ENCODE data around the gene CCDC97.
"Not testable (repeated sequence)": the region's sequence is repeated elsewhere in the genome, so short reads cannot be mapped to it uniquely, and the experiment has no call there.

CCDC97 gene

DNA sequence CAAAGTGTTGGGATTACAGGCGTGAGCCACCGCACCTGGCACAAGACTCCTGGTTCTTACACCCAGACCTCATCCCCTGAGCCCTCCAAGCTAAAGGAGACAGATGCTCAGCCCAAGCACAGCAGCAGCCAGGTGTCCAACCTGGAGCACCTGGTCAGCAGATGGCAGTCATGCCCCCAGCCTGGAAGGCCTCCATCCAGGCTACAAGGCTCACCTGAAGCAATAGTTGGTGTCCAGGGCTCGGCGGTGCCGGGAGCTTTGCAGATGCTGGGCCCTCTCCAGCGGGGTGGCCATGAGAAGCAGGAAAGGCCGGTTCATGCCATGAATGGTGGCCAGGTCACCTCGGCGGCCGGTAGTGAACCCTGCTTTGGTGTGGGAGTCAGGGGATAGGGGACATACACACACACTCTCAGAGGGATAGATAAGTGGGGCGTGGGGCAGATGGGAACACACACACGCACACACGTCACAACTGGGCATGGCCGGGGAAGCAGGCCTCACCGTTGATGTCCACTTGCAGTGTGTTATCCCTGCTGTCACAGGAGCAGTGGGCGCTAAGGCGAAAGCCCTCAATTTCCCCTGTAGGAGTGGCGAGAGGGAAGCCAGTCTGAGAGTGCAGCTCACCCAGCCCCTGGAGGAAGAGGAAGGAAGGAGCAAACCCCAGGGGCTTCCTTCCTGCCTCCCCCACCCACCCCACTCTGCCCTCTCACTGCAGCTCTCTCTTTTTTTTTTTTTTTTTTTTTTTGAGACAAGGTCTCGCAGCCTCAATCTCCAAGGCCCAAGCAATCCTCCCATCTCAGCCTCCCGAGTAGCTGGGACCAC lies 31.9 kb downstream of the CCDC97 start:
- no peak for DNase-seq

- no peak for DNase-seq
Measured at GRCh38 chr19:41344162-41344561, 34.2 kb downstream of the CCDC97 start.

- DNase-seq, result not testable (repeated sequence)
Measured at GRCh38 chr19:41346916-41347315, 36.9 kb downstream of the CCDC97 start.

- DNase-seq, result no peak
Measured at GRCh38 chr19:41350735-41351338, 40.9 kb downstream of the CCDC97 start.

- no peak for DNase-seq
Measured at GRCh38 chr19:41351339-41352245, 41.6 kb downstream of the CCDC97 start.

- no peak for DNase-seq
Measured at GRCh38 chr19:41352279-41352608, 42.3 kb downstream of the CCDC97 start.

- DNase-seq, result peak; percentile 18
Measured at GRCh38 chr19:41352609-41353465, 42.9 kb downstream of the CCDC97 start.

DNA sequence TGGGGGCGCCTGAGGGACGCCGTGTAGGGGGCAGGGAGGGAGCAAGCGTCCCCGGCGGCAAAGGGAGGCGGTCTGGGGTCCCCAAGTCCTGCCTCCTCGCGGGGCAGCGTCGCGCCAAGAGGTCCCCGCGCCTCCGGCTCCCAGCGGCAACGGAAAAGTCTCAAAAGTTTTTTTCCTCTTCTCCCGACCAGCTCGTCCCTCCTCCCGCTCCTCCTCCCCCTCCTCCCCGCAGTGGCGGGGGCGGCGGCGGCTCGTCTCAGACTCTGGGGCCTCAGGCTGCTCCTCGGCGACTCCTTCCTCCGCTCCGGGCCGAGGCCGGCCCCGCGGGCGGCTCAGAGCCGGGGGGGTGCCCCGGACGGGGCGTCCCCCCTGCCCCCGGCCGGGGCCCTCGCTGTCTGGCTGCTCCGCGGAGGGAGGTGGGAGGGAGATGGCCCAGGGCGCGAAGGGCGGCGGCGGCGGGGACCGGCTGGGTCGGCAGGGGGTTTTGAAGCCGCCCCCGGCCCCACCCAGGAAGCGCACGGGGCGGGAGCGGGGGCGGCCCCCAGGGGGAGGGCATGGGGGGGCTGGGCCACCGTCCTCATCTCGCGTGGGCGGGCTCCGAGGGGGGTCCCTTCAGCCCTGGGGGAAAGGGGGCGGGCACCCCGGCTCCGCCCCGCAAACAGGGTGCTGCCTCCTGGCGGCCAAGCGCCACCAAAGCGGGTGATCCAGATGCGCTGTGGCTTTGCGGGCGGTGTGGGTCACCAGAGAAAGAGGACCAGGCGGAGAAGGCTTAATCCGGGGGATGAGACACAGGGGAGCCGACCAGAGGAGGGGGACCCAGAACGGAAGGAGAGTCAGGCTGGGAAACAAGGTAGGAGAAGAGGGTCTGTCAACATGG lies 43.7 kb downstream of the CCDC97 start, which contains the start of gene TGFB1:
TGFB1 (minus strand) TSS at position 457 of the 877 bp plus-strand sequence. CDS start 878 bp downstream, outside the sequence.
- DNase-seq, result peak; percentile 32

GRCh38 chr19:41354343-41354953 lies 44.5 kb downstream of the CCDC97 start:
- DNase-seq, result no peak

DNA sequence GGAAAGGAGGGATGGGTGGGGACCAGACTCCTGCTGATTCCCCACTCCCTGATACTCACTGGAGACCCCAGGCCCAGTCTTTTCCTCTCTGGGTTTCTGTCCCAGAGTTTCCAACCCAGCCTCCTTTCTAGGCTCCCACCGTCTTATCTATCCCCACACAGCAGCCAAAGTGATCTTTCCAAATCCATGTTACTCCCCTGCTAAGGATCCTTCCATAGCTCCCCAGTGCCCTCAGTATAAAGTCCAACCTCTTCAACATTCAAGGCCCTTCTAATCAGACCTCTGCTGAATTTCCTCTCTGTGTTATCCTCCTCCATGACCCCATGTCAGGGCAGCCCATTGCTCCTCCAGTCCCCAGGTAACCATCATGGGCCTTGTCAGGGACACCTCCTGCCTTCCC lies 45.1 kb downstream of the CCDC97 start:
- no peak for DNase-seq

DNA sequence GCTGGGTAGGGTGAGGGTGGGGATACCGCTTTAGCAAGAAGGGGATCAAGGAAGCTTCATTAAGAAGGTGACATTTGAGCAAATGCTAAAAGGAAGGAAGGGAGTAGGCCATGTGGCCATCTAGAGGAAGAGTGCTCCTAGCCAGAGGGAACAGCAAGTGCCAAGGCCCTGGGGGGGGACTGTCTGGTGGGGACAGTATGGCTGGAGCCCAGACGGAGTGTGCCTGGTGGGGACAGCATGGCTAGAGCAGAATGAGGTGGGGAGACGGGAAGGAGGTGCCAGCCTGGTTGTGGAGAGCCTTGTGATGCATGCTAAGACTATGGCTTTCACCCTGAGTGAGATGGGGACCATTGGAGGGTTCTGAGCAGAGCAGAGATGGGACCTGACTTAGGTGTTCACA lies 45.8 kb downstream of the CCDC97 start:
- DNase-seq, result no peak

DNA sequence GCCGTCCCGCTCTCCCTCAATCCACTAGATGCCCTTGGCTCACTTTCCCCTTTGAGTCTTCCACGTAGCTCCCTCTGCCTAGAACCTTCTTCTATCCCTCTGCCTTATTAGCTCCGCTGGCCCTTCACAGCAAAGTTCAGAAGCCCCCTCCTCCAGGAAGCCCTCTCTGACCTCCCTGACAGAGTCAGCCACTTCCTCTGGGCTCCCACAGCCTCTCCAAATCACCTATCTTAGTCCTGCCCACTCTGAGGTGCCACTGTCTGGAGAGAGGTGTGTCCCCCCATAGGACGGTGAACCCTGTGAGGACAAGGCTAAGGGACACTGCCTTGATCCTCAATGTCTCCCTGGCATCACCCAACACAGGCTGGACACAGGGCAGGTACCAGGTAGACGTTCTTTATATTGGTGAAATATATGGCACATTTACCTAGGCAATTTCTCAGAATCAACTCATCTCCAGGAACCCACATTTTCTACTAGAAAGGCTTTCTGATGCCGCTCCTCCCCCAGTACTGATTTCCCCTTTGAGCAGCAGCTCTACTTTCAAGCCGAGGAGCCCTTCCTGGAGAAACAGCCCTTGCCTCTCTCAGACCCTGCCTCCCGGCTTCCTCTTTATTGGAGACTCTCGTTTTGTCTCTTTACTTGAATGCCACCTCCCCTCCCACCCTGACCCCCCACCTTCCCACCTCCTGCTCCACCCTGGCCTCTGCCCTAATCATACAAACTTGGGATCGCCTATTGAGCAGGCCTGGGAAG lies 47.2 kb downstream of the CCDC97 start:
- DNase-seq, result no peak

DNA sequence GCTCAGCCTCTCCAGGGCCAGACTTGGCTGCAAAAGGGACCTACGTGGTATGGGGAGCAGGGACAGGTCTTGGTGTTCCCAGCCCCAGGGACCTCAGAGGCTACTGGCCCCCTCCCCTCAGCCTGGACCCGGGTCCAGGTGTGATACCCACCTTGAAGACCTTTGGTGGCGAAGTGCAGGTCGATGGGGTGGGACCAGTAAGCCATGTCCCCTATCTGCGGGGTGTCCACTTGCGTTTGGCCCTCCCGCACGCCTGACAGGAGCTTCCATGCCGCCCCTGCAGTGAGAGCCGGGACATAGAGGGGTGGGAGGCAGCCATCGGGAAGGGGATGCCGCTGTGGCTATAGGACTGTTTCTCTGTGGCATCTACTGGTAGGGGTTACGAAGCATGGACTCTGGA lies 47.8 kb downstream of the CCDC97 start:
- DNase-seq, result no peak

DNA sequence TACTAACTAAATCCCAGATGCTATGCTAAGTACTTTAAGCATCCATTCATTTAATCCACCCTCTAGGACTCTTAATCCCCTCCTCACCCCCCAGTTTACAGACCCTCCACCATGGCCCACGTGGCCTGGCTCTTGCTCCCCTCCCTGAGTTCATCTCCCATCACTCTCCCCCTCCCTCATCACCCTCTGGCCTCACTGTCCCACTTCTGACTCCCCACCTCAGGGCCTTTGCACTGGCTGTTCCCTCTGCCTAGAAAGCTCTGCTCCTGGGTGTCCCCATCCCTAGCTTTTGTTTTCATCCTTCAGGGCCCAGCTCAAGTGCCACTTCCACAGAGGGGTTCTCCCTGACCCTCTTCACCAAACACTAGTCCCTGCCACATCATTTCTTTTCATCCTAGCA lies 49.8 kb downstream of the CCDC97 start:
- DNase-seq, result no peak

- no peak for DNase-seq
Measured at GRCh38 chr19:41362143-41362847, 52.3 kb downstream of the CCDC97 start.

- DNase-seq, result no peak
Measured at GRCh38 chr19:41363371-41363752, 53.4 kb downstream of the CCDC97 start.

DNA sequence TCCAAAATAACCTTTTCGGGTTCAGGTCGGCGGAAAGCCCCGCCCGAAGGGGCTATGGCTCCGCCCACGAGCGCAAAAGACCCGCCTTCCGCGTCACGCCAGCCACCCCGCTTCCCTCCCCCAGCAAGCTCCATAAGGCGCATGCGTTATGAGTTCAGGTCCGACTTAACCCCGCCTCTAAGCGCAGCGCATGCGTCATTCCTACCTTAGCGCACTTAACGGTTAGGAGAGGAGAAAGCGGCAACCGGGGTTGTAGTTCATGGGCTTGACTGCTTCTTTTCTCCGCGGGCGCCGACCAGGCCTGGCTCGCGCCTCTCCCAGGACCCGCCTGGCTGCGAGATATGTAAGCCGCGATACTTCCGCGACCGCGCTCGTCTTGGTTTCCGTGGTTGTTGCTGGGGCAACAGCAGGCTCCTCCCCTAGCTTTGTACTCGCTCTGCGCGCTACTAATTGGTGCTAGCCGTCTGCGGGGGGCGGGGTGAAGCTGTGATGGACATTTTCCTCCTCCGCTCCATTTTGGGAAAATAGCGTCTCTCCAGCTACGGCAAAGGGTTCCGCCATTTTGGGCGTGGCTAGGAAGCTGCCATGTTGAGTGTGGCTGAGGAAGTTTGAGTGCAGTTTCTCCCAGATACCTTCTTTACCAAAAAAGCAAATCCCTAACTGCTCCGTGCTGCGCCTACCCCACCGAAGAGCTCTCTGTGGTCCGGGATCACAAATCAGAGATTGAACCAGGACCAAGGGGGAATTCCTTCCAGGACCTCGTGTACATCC lies 54.0 kb downstream of the CCDC97 start, which contains the start of gene B9D2:
B9D2 (minus strand) TSS at position 397 of the 771 bp plus-strand sequence. CDS start 630 bp downstream, outside the sequence.
- peak; percentile 97 for DNase-seq

All from NCI-H345 (cell line).